Right lobe of liver (tissue), 6 donors: Measurements from ENCODE around the gene TSPAN13. TPM values are rescaled to one million over a fixed set of nuclear protein-coding genes. Genes with fewer than 3 reads are reported as not detected.
A peak's percentile ranks its signal among the peaks of the same experiment; 100 is the strongest.

Source experiments
- ATAC-seq, 4 donors: fragments of 200-7000 bp; cut with Tn5 transposase; one replicate each; pipeline ENCODE4 v1.9.1; 2020; ENCODE audit warnings: mild to moderate bottlenecking in 4 of 4, moderate library complexity in 4 of 4
- DNase-seq, 3 donors: peaks; one replicate each; pipeline ENCODE4 v3.0.0-alpha.2; 2020
- H3K27ac ChIP-seq, 3 donors: fragments of 200-600 bp; one replicate each; pipeline ENCODE4 v1.8.0; 2022
- H3K27me3 ChIP-seq, 2 donors: fragments of 200-600 bp; one replicate each; pipeline ENCODE4 v1.8.0; 2022
- H3K36me3 ChIP-seq, 4 donors: fragments of 200-600 bp; sonication (generic) in 1 of 4; one replicate each; pipeline versions ENCODE4 v1.5.1 to v1.8.0; 2017 to 2022; ENCODE audit warnings: control low read depth in 1 of 4
- H3K4me1 ChIP-seq, 4 donors: fragments of 200-600 bp; sonication (generic) in 1 of 4; one replicate each; pipeline versions ENCODE4 v1.5.1 to v1.8.0; 2017 to 2022; ENCODE audit warnings: control low read depth in 1 of 4
- H3K4me3 ChIP-seq, 3 donors: fragments of 200-600 bp; one replicate each; pipeline ENCODE4 v1.8.0; 2022
- H3K9me3 ChIP-seq, 4 donors: fragments of 200-600 bp; sonication (generic) in 1 of 4; one replicate each; pipeline versions ENCODE4 v1.5.1 to v1.8.0; 2017 to 2022; ENCODE audit warnings: control low read depth in 1 of 4
- POLR2A ChIP-seq: fragments of 450-650 bp; IDR thresholded peaks from one replicate; pipeline ENCODE4 v1.6.1; 2017; ENCODE audit warnings: antibody characterized with exemption, mild to moderate bottlenecking
- WGBS: methylation state at CpG from one replicate; pipeline ENCODE4 v1.1.6; 2018; ENCODE audit warnings: low coverage, low lambda C conversion rate; ENCODE audit not compliant: insufficient coverage; ENCODE audit errors: missing lambda C conversion rate; 5-methylcytosine and 5-hydroxymethylcytosine counted together
- intact Hi-C, 2 donors: fragments of 100-400 bp; cut with DNase I; formaldehyde crosslinking; loops; one replicate each; pipeline versions ENCODE4 v1.11.2 to v1.14.1; 2022
- total RNA-seq, 6 experiments: library from RNA; depleted of rRNA in 2 of 6; stranded (reverse); fragments of >200 nt in 2 of 6; fragmentation: NEBNext Ultra II Directional in 3 of 6; extraction: Animal tissue kit (Norgen Biotek cat#: 25700) in 3 of 6; gene quantifications; one replicate each; pipeline versions ENCODE4 v1.1.0 to v1.2.4, GENCODE V29; 2016 to 2023
- TF ChIP-seq, protein P1 (sequence below), 4 donors: fragments of 200-600 bp in 3 of 4; fragments of 450-650 bp in 1 of 4; IDR thresholded peaks; one replicate each; pipeline versions ENCODE4 v1.5.1 to v1.8.0; 2016 to 2022; ENCODE audit warnings: antibody characterized with exemption in 4 of 4, mild to moderate bottlenecking in 2 of 4
- donor health status: DM: no; HTN: yes; CAD: no.
- donor health status: DM: no; HTN: no; CAD: no.
- donor health status: DM: no; HTN: no; CAD: no.
- donor health status: DM: no; HTN: yes; CAD: no.
- donor health status: DM: no; HTN: yes; CAD: no.

The TSPAN13 gene
- total RNA-seq, 6 experiments from 2014 or later, result 7.1 to 43.2 (median 18.0) TPM

DNA sequence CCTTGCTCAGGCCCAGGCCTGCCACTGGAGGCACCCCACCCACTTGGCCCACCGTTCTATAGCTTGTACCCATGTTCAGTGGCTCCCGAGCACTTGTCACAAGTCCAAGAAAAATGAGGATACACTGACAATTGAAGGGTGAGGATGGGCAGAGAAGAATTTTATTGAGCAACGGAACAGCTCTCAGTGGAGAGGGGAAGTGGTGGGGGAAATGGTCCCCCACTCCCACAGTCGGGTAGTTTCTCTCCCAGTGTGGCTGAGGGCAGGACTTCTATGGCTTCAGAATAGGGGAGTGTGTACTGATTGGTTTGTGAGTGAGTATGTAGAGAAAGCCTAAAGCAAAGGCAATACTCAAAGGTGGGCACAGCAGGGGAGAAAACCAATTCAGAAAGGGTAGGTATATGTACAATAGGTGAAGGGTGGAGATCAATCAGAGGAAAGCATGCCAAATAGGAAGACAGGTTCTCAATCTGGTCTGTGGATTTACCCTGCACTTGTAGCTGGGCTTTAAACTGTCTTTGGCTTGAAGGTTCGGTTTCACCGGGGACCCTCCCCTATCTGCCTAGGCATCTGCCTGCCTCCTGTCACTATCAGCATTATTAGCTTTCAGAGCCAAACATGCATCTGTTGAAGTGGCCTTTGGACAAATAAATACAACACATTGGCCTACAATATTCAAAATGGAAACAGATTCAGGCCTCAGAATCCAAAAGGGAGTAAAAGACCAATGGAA, 8.9 kb upstream of the TSPAN13 start:
- intact Hi-C loops, result no loop called here
- ATAC-seq (peak in 1 of 4 donors; percentile 15), DNase-seq (no peak)
- H3K36me3 ChIP-seq, result no peaks in the 10 kb centered on the region
- no peaks in the 10 kb centered on the region for H3K9me3 ChIP-seq
- H3K27ac ChIP-seq, result no peak overlapping the region
- H3K4me1 ChIP-seq, result no peaks in the 10 kb centered on the region
- TF ChIP-seq, protein P1, sequence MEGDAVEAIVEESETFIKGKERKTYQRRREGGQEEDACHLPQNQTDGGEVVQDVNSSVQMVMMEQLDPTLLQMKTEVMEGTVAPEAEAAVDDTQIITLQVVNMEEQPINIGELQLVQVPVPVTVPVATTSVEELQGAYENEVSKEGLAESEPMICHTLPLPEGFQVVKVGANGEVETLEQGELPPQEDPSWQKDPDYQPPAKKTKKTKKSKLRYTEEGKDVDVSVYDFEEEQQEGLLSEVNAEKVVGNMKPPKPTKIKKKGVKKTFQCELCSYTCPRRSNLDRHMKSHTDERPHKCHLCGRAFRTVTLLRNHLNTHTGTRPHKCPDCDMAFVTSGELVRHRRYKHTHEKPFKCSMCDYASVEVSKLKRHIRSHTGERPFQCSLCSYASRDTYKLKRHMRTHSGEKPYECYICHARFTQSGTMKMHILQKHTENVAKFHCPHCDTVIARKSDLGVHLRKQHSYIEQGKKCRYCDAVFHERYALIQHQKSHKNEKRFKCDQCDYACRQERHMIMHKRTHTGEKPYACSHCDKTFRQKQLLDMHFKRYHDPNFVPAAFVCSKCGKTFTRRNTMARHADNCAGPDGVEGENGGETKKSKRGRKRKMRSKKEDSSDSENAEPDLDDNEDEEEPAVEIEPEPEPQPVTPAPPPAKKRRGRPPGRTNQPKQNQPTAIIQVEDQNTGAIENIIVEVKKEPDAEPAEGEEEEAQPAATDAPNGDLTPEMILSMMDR (IDR thresholded peaks at IDR 0.05), result no peak
- TF ChIP-seq POLR2A, result no peak
- H3K27me3 ChIP-seq, result no peaks in the 10 kb centered on the region
- no peak overlapping the region for H3K4me3 ChIP-seq
- 70% methylated on average over 5 of the region's 6 CpGs for WGBS

DNA sequence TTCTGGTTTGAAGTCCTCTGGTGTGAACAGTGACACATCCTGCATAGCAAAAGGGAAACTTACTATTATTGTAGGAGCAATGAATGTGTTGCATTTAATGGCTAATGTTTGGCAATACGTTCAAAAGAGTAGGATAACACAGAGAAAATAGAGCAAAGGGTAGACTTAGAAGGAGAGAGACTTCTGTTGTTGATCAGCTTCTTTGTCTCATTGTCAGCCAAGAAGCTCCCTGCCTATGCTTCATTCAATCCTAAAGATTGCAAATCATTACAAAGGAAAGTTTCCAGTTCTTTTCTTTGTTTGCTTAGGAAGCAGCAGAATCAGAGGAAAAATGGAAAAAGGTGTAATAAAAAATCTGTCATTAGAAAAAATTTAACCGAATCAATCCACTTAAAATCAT, 7.9 kb upstream of the TSPAN13 start:
- WGBS, result 77% methylated on average over 2 of the region's 2 CpGs
- no peak overlapping the region for H3K27ac ChIP-seq
- H3K27me3 ChIP-seq, result no peaks in the 10 kb centered on the region
- DNase-seq, result no peak
- intact Hi-C loops, result no loop called here
- no peak overlapping the region for H3K4me3 ChIP-seq
- H3K36me3 ChIP-seq, result no peaks in the 10 kb centered on the region
- H3K9me3 ChIP-seq, result no peaks in the 10 kb centered on the region
- H3K4me1 ChIP-seq, result no peaks in the 10 kb centered on the region
- TF ChIP-seq, protein P1 (IDR thresholded peaks at IDR 0.05), result no peak
- no peak for TF ChIP-seq POLR2A
- no peak for ATAC-seq

DNA sequence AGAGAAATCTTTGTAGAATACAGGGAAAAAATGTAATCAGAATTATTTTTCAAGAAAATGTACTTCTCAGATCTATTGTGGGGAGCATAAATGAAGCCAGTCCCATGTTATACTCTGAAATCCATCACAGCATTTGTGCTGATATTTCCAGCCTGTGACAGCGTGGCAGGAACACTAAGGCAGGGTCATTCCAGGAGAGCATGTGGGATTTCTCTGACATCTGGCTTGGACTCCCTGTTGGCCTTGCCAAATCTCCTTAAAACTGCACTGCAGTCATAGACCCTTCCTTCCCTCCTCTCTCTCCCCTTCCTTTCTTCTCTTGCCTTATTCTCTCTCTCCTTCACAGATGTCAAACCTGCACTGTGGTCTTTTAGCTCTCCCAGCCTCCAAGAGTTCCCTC, 6.5 kb upstream of the TSPAN13 start:
- TF ChIP-seq POLR2A, result no peak
- DNase-seq (no peak), ATAC-seq (peak in 1 of 4 donors; percentile 50)
- no peaks in the 10 kb centered on the region for H3K27me3 ChIP-seq
- H3K36me3 ChIP-seq, result no peaks in the 10 kb centered on the region
- no peak overlapping the region for H3K27ac ChIP-seq
- intact Hi-C loops, result no loop called here
- H3K4me3 ChIP-seq, result no peak overlapping the region
- no peaks in the 10 kb centered on the region for H3K4me1 ChIP-seq
- 57% methylated on average over 1 of the region's 1 CpG for WGBS
- no peaks in the 10 kb centered on the region for H3K9me3 ChIP-seq

DNA sequence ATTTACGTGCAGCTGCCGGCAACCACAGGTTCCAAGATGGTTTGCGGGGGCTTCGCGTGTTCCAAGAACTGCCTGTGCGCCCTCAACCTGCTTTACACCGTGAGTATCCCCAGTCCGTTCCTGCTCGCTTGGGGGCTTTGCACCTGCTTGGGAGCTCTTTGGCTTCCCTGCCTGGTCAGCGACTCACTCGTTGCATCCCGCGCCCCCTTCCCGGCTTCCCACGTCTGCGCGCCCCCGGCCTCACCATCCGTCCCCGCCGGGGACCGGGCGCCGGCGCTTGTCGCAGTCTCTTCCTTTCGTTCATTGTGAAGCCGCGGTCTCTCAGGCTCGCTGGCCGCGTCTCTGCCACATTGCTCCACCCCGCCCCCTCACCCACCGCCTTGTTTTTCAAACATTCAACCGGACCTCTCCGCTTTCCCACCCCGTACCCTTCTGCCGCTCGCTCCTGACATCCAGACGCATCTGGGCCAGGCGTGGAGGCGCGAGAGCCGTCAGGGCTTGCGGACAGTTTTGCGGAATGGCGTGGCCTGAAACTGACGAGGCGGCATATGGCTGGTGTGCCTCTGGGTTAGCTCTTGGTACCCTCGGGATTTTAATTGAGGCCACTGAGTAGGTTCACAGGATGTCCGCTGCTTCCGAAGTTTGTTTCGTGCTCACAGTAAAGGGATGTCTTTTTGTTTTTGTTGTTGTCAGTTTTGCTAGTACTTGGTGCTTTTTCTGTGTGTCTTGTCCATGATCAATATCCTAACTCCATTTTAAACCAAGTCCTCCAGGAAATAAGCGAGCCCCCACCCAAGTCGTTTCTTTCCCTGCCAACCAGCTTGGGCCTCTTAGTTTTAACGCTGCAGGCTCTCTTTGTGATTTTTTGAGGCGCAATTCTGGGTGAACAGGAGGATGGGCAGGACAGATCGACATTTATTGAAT, 639 bp downstream of the TSPAN13 start:
- H3K4me3 ChIP-seq, result peak overlapping the region; percentile 73 to 88 (median 78)
- H3K36me3 ChIP-seq, result no peaks in the 10 kb centered on the region
- intact Hi-C loops, result no loop called here
- peak; percentile 41 to 51 (median 48) for ATAC-seq
- TF ChIP-seq POLR2A, result no peak
- TF ChIP-seq, protein P1 (IDR thresholded peaks at IDR 0.05), result no peak
- peak; percentile 52 to 62 (median 59) for DNase-seq
- H3K27me3 ChIP-seq, result no peaks in the 10 kb centered on the region
- H3K9me3 ChIP-seq, result no peaks in the 10 kb centered on the region
- WGBS, result 15% methylated on average over 34 of the region's 58 CpGs
- H3K27ac ChIP-seq, result peak overlapping the region in 2 of 3 donors; percentile 31 to 49
- no peaks in the 10 kb centered on the region for H3K4me1 ChIP-seq
